ENCODE data around the gene ADAM19. TPM values are rescaled to one million over a fixed set of nuclear protein-coding genes. Genes with fewer than 3 reads are reported as not detected.
A peak's percentile ranks its signal among the peaks of the same experiment; 100 is the strongest.

ADAM19 gene
- total RNA-seq, 2 donors from 2014 or later = 71.2 to 145 TPM

- Mint-ChIP-seq H3K27me3 (no peaks in the 10 kb centered on the region), H3K9me3 (no peaks in the 10 kb centered on the region), H3K4me3 (no peak overlapping the region), H3K4me1 (peaks cover 23% of the 10 kb centered on the region), H3K36me3 (ENCODE audit: low read depth) (peaks cover 95% of the 10 kb centered on the region), H3K27ac (peak overlapping the region; percentile 80)
- no peak for ATAC-seq (replicated peaks)
Observed at GRCh38 chr5:157477814-157478494, 97.6 kb downstream of the ADAM19 start.

- Mint-ChIP-seq H3K36me3 (ENCODE audit: low read depth) (peaks cover 95% of the 10 kb centered on the region), H3K4me3 (no peak overlapping the region), H3K4me1 (peaks cover 18% of the 10 kb centered on the region), H3K27ac (peak overlapping the region; percentile 12), H3K9me3 (no peaks in the 10 kb centered on the region), H3K27me3 (no peaks in the 10 kb centered on the region)
- ATAC-seq (replicated peaks) = peak; percentile 68
Observed at GRCh38 chr5:157476702-157477408, 98.7 kb downstream of the ADAM19 start.

- Mint-ChIP-seq H3K4me3 (no peak overlapping the region), H3K36me3 (ENCODE audit: low read depth) (peaks cover 81% of the 10 kb centered on the region), H3K9me3 (no peaks in the 10 kb centered on the region), H3K4me1 (peaks cover 18% of the 10 kb centered on the region), H3K27me3 (no peaks in the 10 kb centered on the region), H3K27ac (peak overlapping the region; percentile 16)
- no peak for ATAC-seq (replicated peaks)
Observed at GRCh38 chr5:157475432-157475831, 100.1 kb downstream of the ADAM19 start.

- Mint-ChIP-seq H3K4me1 (peaks cover 9% of the 10 kb centered on the region), H3K27ac (peak overlapping the region; percentile 44), H3K27me3 (no peaks in the 10 kb centered on the region), H3K4me3 (no peak overlapping the region), H3K9me3 (no peaks in the 10 kb centered on the region), H3K36me3 (ENCODE audit: low read depth) (peaks cover 67% of the 10 kb centered on the region)
- ATAC-seq (replicated peaks) = no peak
Observed at GRCh38 chr5:157473383-157474320, 101.9 kb downstream of the ADAM19 start.

GRCh38 chr5:157471709-157472108, 103.9 kb downstream of the ADAM19 start:
- H3K4me1 Mint-ChIP-seq = peaks cover 4% of the 10 kb centered on the region
- peak overlapping the region; percentile 44 for H3K27ac Mint-ChIP-seq
- H3K27me3 Mint-ChIP-seq = no peaks in the 10 kb centered on the region
- peak; percentile 47 for ATAC-seq (replicated peaks)
- H3K9me3 Mint-ChIP-seq = no peaks in the 10 kb centered on the region
- H3K36me3 Mint-ChIP-seq (ENCODE audit: low read depth) = peaks cover 51% of the 10 kb centered on the region
- H3K4me3 Mint-ChIP-seq = no peak overlapping the region

- ATAC-seq (replicated peaks) = no peak
- Mint-ChIP-seq H3K4me3 (no peak overlapping the region), H3K4me1 (peaks cover 12% of the 10 kb centered on the region), H3K36me3 (ENCODE audit: low read depth) (peaks cover 50% of the 10 kb centered on the region), H3K9me3 (no peaks in the 10 kb centered on the region), H3K27me3 (no peaks in the 10 kb centered on the region), H3K27ac (no peak overlapping the region)
Observed at GRCh38 chr5:157470631-157471030, 104.9 kb downstream of the ADAM19 start.

GRCh38 chr5:157469687-157470086, 105.9 kb downstream of the ADAM19 start:
- no peaks in the 10 kb centered on the region for H3K27me3 Mint-ChIP-seq
- H3K36me3 Mint-ChIP-seq (ENCODE audit: low read depth) = peaks cover 40% of the 10 kb centered on the region
- H3K9me3 Mint-ChIP-seq = no peaks in the 10 kb centered on the region
- peaks cover 18% of the 10 kb centered on the region for H3K4me1 Mint-ChIP-seq
- ATAC-seq (replicated peaks) = no peak
- H3K4me3 Mint-ChIP-seq = no peak overlapping the region
- no peak overlapping the region for H3K27ac Mint-ChIP-seq

GRCh38 chr5:157469073-157469472, 106.5 kb downstream of the ADAM19 start:
- H3K27ac Mint-ChIP-seq = no peak overlapping the region
- H3K27me3 Mint-ChIP-seq = no peaks in the 10 kb centered on the region
- ATAC-seq (replicated peaks) = no peak
- no peak overlapping the region for H3K4me3 Mint-ChIP-seq
- no peaks in the 10 kb centered on the region for H3K9me3 Mint-ChIP-seq
- H3K36me3 Mint-ChIP-seq (ENCODE audit: low read depth) = peaks cover 36% of the 10 kb centered on the region
- peaks cover 24% of the 10 kb centered on the region for H3K4me1 Mint-ChIP-seq

- Mint-ChIP-seq H3K27ac (no peak overlapping the region), H3K9me3 (no peaks in the 10 kb centered on the region), H3K4me1 (peaks cover 31% of the 10 kb centered on the region), H3K36me3 (ENCODE audit: low read depth) (peaks cover 30% of the 10 kb centered on the region), H3K27me3 (no peaks in the 10 kb centered on the region), H3K4me3 (no peak overlapping the region)
- ATAC-seq (replicated peaks) = no peak
Observed at GRCh38 chr5:157468293-157468965, 107.1 kb downstream of the ADAM19 start.

GRCh38 chr5:157464519-157465171, 110.9 kb downstream of the ADAM19 start:
- peak; percentile 94 for ATAC-seq (replicated peaks)
- Mint-ChIP-seq H3K4me3 (peak overlapping the region; percentile 50), H3K9me3 (no peaks in the 10 kb centered on the region), H3K27ac (peak overlapping the region; percentile 79), H3K36me3 (ENCODE audit: low read depth) (peaks cover 13% of the 10 kb centered on the region), H3K4me1 (peaks cover 31% of the 10 kb centered on the region), H3K27me3 (no peaks in the 10 kb centered on the region)

- H3K27ac Mint-ChIP-seq = peak overlapping the region; percentile 79
- H3K4me3 Mint-ChIP-seq = peak overlapping the region; percentile 50
- H3K27me3 Mint-ChIP-seq = no peaks in the 10 kb centered on the region
- peaks cover 11% of the 10 kb centered on the region for H3K36me3 Mint-ChIP-seq (ENCODE audit: low read depth)
- ATAC-seq (replicated peaks) = no peak
- H3K4me1 Mint-ChIP-seq = peaks cover 31% of the 10 kb centered on the region
- H3K9me3 Mint-ChIP-seq = no peaks in the 10 kb centered on the region
Observed at GRCh38 chr5:157463621-157464518, 111.7 kb downstream of the ADAM19 start.

GRCh38 chr5:157463081-157463480, 112.5 kb downstream of the ADAM19 start:
- peaks cover 31% of the 10 kb centered on the region for H3K4me1 Mint-ChIP-seq
- H3K27ac Mint-ChIP-seq = no peak overlapping the region
- ATAC-seq (replicated peaks) = no peak
- no peaks in the 10 kb centered on the region for H3K27me3 Mint-ChIP-seq
- peaks cover 7% of the 10 kb centered on the region for H3K36me3 Mint-ChIP-seq (ENCODE audit: low read depth)
- no peak overlapping the region for H3K4me3 Mint-ChIP-seq
- H3K9me3 Mint-ChIP-seq = no peaks in the 10 kb centered on the region
